Measurements from ENCODE around the gene MADD.

DNA sequence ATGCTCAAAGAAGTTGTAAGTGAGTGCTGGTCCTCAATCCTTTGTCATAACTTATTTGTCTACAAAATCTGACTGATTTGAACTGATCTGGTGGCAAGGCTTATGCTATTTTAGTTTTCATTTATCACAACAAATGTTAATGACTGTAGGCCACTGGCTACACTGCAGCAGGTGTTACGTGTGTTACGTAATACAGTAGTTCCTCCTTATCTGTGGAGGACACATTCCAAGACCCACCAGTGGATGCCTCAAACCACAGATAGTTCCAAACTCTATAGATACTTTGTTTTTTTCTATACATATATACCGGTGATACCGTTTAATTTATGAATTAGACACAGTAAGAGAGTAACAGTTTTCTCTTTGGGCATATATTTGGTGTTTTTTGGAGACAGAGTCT lies 7.0 kb downstream of the MADD start:
- no peak for TF ChIP-seq EZH2 (IDR thresholded peaks at IDR 0.05; ENCODE audit: insufficient read depth, poor library complexity, severe bottlenecking)
- no peak for TF ChIP-seq EZH2phosphoT487 (IDR thresholded peaks at IDR 0.05; ENCODE audit: insufficient read depth, low read depth)
